Upper lobe of left lung (tissue), 6 donors: Measurements from ENCODE around the gene SIK3. TPM values are rescaled to one million over a fixed set of nuclear protein-coding genes. Genes with fewer than 3 reads are reported as not detected.

Source experiments
- ATAC-seq, 2 donors: fragments of 200-7000 bp; cut with Tn5 transposase; one replicate each; pipeline ENCODE4 v1.9.1; 2022; ENCODE audit warnings: mild to moderate bottlenecking in 2 of 2, moderate library complexity in 2 of 2; ENCODE audit not compliant: low FRiP score in 2 of 2
- DNase-seq, 2 donors: peaks; one replicate each; pipeline ENCODE4 v3.0.0-alpha.2; 2019 to 2020
- H3K27ac ChIP-seq, 4 donors: fragments of 200-600 bp; sonication (generic); one replicate each; pipeline ENCODE4 v1.5.1; 2016 to 2019
- H3K27me3 ChIP-seq, 4 donors: fragments of 200-600 bp; sonication (generic); one replicate each; pipeline ENCODE4 v1.5.1; 2017 to 2019
- H3K36me3 ChIP-seq, 4 donors: fragments of 200-600 bp; sonication (generic); one replicate each; pipeline ENCODE4 v1.5.1; 2016 to 2019
- H3K4me1 ChIP-seq, 4 donors: fragments of 200-600 bp; sonication (generic); one replicate each; pipeline ENCODE4 v1.5.1; 2018 to 2019
- H3K4me3 ChIP-seq, 4 donors: fragments of 200-600 bp; sonication (generic); one replicate each; pipeline ENCODE4 v1.5.1; 2017 to 2019; ENCODE audit warnings: mild to moderate bottlenecking in 2 of 4, moderate library complexity in 1 of 4
- H3K9me3 ChIP-seq, 4 donors: fragments of 200-600 bp; sonication (generic); one replicate each; pipeline ENCODE4 v1.5.1; 2018 to 2019
- CTCF ChIP-seq, 6 experiments: fragments of 450-650 bp in 4 of 6; fragments of 200-600 bp in 2 of 6; sonication (generic) in 2 of 6; IDR thresholded peaks; one replicate each; pipeline ENCODE4 v1.5.1; 2016 to 2019; ENCODE audit warnings: antibody characterized with exemption in 6 of 6
- EP300 ChIP-seq, 4 donors: sonication (generic); formaldehyde crosslinking; IDR thresholded peaks; one replicate each; pipeline ENCODE4 v1.5.1; 2017; ENCODE audit warnings: antibody characterized with exemption in 4 of 4, control low read depth in 2 of 4
- POLR2A ChIP-seq, 4 donors: fragments of 450-650 bp; IDR thresholded peaks; one replicate each; pipeline ENCODE4 v1.5.1; 2016 to 2017; ENCODE audit warnings: antibody characterized with exemption in 4 of 4, mild to moderate bottlenecking in 2 of 4
- POLR2AphosphoS5 ChIP-seq, 2 donors: sonication (generic); formaldehyde crosslinking; IDR thresholded peaks; one replicate each; pipeline ENCODE4 v1.5.1; 2017; ENCODE audit warnings: antibody characterized with exemption in 2 of 2
- WGBS, 2 donors: methylation state at CpG; one replicate each; pipeline ENCODE4 v1.1.5; 2017 to 2018; 5-methylcytosine and 5-hydroxymethylcytosine counted together
- total RNA-seq, 6 donors: library from RNA; depleted of rRNA in 4 of 6; stranded (reverse); fragments of >200 nt in 4 of 6; gene quantifications; one replicate each; pipeline versions ENCODE4 v1.1.0 to v1.2.1, GENCODE V29; 2016 to 2021
- donor health status: DM: no; HTN: no; CAD: no; lungs with moderate emphysema.
- donor health status: DM: no; HTN: yes; CAD: no; lungs with severe emphysema.

Gene SIK3
- total RNA-seq, 6 donors from 2014 or later, result 26.9 to 115 (median 43.7) TPM

DNA sequence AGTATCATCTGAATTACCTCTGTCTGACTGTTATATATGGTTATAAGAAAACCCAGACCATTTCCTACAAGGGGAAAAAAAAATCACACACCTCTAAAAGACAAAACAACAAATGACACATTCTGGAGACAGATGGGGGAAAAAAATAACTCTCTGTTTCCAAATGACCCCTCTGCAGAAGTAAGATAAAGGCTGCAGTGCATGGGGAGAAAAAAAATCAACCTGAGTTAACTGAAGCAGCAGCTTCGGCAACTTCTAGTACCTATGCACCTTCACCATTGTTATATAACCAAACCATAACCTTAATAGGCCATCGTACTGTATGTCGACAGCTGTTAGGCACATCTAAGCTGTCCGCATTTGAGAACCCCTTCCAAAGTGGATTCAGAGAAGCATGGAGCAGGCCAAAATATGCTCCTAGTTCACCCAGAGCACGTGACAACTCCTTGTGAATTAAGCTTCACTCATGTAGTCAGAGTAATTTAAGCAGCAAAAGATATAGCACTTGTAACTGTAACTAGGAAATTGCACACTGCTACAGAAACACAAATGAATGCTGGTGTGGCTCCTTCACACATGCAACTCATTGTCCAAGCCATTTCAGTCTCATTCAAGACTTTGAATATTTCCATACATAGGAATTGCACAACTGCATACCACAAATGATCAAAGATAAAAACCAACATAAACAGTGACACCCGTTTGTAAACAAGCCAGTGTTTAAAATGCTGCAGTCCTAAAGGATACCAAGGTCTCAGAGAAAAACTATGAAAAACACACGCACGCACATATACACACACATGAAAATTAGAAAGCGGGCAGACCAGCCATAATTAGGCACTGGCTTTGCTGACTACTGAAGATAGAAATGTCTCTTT, 2.7 kb downstream of the SIK3 start:
- TF ChIP-seq POLR2AphosphoS5 (IDR thresholded peaks at IDR 0.05), result no peak
- no peak for TF ChIP-seq POLR2A (IDR thresholded peaks at IDR 0.05)
- TF ChIP-seq CTCF (IDR thresholded peaks at IDR 0.05), result no peak
- TF ChIP-seq EP300 (IDR thresholded peaks at IDR 0.05), result no peak
- peaks cover 33 to 55% (median 38%) of the 10 kb centered on the region in 4 donors for H3K4me1 ChIP-seq
- ATAC-seq (no peak), DNase-seq (no peak)
- peak overlapping the region in 2 of 4 donors; percentile 0 to 83 for H3K4me3 ChIP-seq
- no peaks in the 10 kb centered on the region for H3K36me3 ChIP-seq
- 47 to 48% methylated on average over 9 of the region's 9 CpGs for WGBS, 2 donors
- H3K9me3 ChIP-seq, result no peaks in the 10 kb centered on the region
- H3K27ac ChIP-seq, result peak overlapping the region; percentile 95 to 99 (median 97)
- no peaks in the 10 kb centered on the region for H3K27me3 ChIP-seq

DNA sequence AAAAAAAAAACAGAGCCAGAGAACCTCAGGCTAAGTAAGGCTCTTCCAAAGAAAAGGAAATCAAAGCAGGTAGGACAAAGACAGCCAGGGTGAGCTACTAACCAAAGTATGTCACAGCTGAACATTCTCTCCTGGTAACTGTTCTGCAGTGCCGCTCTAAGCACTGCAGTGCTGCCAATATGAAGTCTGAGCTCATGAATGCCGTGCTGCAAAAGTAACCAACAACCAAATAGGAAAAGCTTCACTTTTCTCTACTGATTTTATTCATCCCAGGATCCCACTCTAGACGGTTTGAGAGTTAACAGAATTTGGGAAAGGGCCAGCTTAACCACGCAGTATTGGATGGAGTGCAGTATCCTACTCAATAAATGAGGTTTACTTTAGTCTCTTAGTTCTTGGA, 3.5 kb downstream of the SIK3 start:
- 37 to 40% methylated on average over 4 of the region's 4 CpGs for WGBS, 2 donors
- no peaks in the 10 kb centered on the region for H3K27me3 ChIP-seq
- H3K36me3 ChIP-seq, result no peaks in the 10 kb centered on the region
- ATAC-seq (no peak), DNase-seq (no peak)
- TF ChIP-seq CTCF (IDR thresholded peaks at IDR 0.05), result no peak
- no peak for TF ChIP-seq EP300 (IDR thresholded peaks at IDR 0.05)
- no peak for TF ChIP-seq POLR2A (IDR thresholded peaks at IDR 0.05)
- no peak for TF ChIP-seq POLR2AphosphoS5 (IDR thresholded peaks at IDR 0.05)
- peaks cover 33 to 57% (median 37%) of the 10 kb centered on the region in 4 donors for H3K4me1 ChIP-seq
- no peak overlapping the region for H3K4me3 ChIP-seq
- peak overlapping the region in 2 of 4 donors; percentile 27 to 95 for H3K27ac ChIP-seq
- H3K9me3 ChIP-seq, result no peaks in the 10 kb centered on the region

DNA sequence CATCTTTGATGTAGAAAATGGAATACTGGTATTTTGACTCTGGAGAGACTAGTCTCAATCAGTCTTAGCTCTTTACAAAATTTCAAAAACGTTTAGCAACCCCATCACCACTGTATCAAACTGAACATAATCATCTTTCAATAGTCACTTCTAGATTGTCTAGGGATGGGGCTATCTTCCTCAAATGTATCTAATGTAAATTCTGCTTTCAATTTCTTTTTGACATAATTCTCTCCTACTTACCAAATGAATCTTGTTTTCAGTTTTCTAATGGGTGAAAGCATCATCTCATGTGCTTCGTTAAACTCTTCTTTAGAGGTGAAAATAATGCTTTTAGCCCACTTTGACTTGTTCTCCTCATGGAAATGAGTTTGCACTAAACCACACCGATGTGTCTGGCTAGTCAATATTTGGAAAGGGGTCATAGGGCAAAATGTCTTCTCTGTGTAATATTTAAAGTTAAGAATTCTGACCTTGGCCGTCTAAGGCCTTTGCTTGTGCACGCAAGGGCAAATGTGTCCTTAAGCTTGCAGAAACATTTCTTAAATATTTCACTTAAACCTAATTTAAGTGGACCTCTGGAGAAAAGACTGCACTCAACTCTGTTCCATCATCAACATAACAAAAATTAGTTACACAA, 5.2 kb downstream of the SIK3 start:
- no peaks in the 10 kb centered on the region for H3K9me3 ChIP-seq
- DNase-seq (no peak), ATAC-seq (no peak)
- TF ChIP-seq CTCF (IDR thresholded peaks at IDR 0.05) (no peak), POLR2A (IDR thresholded peaks at IDR 0.05) (no peak), EP300 (IDR thresholded peaks at IDR 0.05) (no peak), POLR2AphosphoS5 (IDR thresholded peaks at IDR 0.05) (no peak)
- 64 to 70% methylated on average over 5 of the region's 5 CpGs for WGBS, 2 donors
- H3K27me3 ChIP-seq, result no peaks in the 10 kb centered on the region
- no peak overlapping the region for H3K4me3 ChIP-seq
- peaks cover 24 to 49% (median 29%) of the 10 kb centered on the region in 4 donors for H3K4me1 ChIP-seq
- no peak overlapping the region for H3K27ac ChIP-seq
- H3K36me3 ChIP-seq, result no peaks in the 10 kb centered on the region

DNA sequence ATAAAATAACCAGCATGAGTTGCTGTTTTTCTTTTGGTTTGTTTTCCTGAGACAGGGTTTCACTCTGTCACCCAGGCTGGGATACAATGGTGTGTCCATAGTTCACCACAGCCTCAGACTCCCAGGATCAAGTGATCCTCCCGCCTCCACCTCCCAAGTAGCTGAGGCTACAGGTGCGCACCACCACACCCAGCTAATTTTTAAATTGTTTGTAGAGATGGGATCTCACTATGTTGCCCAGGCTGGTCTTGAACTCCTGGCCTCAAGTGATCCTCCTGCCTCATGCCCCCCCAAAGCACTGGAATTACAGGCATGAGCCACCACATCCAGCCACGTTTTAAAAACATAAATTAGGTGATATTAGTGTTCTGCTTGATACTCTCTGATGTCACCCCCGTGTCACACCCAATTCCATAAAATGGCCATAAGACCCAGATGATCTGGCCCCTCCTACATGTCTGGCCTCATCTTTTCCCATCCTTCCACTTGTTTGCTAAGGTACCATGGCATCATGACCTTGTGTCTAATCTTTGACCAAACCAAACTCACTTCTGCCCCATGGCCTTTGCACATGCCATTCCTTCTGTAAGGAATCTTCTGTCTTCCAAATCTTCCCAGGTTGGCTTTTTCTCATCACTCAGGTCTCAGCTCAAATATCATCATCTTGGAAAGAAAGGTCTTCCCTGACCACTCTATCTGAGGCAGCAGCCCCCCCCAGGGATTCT, 6.3 kb downstream of the SIK3 start:
- H3K27me3 ChIP-seq, result no peaks in the 10 kb centered on the region
- TF ChIP-seq POLR2AphosphoS5 (IDR thresholded peaks at IDR 0.05), result no peak
- no peak for TF ChIP-seq EP300 (IDR thresholded peaks at IDR 0.05)
- no peak for TF ChIP-seq POLR2A (IDR thresholded peaks at IDR 0.05)
- no peak for TF ChIP-seq CTCF (IDR thresholded peaks at IDR 0.05)
- WGBS, 2 donors, result 98 to 100% methylated on average over 4 of the region's 4 CpGs
- peaks cover 18 to 43% (median 31%) of the 10 kb centered on the region in 4 donors for H3K4me1 ChIP-seq
- H3K27ac ChIP-seq, result no peak overlapping the region
- DNase-seq (no peak), ATAC-seq (no peak)
- H3K4me3 ChIP-seq, result no peak overlapping the region
- no peaks in the 10 kb centered on the region for H3K36me3 ChIP-seq
- no peaks in the 10 kb centered on the region for H3K9me3 ChIP-seq
